Measurements from ENCODE around the gene TPPP3. TPM values are rescaled to one million over a fixed set of nuclear protein-coding genes. Genes with fewer than 3 reads are reported as not detected.

TPPP3 gene
- total RNA-seq, 1 experiment from 2014 or later = 0.95 TPM

- DNase-seq (ENCODE audit: low read depth, low spot score) (no peak), ATAC-seq (no peak)
- no TSS peak for BruUV-seq (replicated peaks)
- Histone ChIP-seq H3K27ac (ENCODE audit: low read length) (no peak overlapping the region), H3K27me3 (ENCODE audit: control insufficient read depth, insufficient read depth, low read length) (no peaks in the 10 kb centered on the region), H3K4me1 (ENCODE audit: control insufficient read depth, insufficient read depth, low read length) (no peaks in the 10 kb centered on the region), H3K36me3 (ENCODE audit: control insufficient read depth, insufficient read depth, low read length) (no peaks in the 10 kb centered on the region), H3K9me3 (ENCODE audit: control insufficient read depth, insufficient read depth, low read depth, low read length) (no peaks in the 10 kb centered on the region), H3K4me3 (ENCODE audit: low read depth in 2 of 2, low read length in 2 of 2) (no peak overlapping the region)
- POLR2A ChIA-PET = no interaction called here
- in situ Hi-C loops (cut with HindIII; ENCODE audit: low pct_unique_long_range_greater_than_20kb, low sequenced_read_pairs) (no loop called here), intact Hi-C loops (cut with micrococcal nuclease; ENCODE audit: unreplicated experiment) (no loop called here)
- TF ChIP-seq REST (IDR thresholded peaks at IDR 0.05; ENCODE audit: insufficient read depth in 1 of 2, low read depth in 2 of 2, low read length in 1 of 2) = no peak
- TF ChIP-seq CTCF (IDR thresholded peaks at IDR 0.05) = no peak
- TF ChIP-seq POLR2AphosphoS5 (IDR thresholded peaks at IDR 0.05; ENCODE audit: low read depth, low read length) = no peak
- TF ChIP-seq SIN3A (IDR thresholded peaks at IDR 0.05; ENCODE audit: borderline replicate concordance, insufficient read depth, low read depth, low read length) = no peak
- no peak for TF ChIP-seq TCF7L2 (IDR thresholded peaks at IDR 0.05; ENCODE audit: low read depth, low read length)
- CTCF ChIA-PET = no interaction called here
These were observed 22.6 kb downstream of the TPPP3 start for GRCh38 chr16:67370661-67371060.

GRCh38 chr16:67364600-67365235, 28.6 kb downstream of the TPPP3 start:
- Histone ChIP-seq H3K4me1 (ENCODE audit: control insufficient read depth, insufficient read depth, low read length) (no peaks in the 10 kb centered on the region), H3K36me3 (ENCODE audit: control insufficient read depth, insufficient read depth, low read length) (no peaks in the 10 kb centered on the region), H3K9me3 (ENCODE audit: control insufficient read depth, insufficient read depth, low read depth, low read length) (no peaks in the 10 kb centered on the region), H3K27ac (ENCODE audit: low read length) (no peak overlapping the region), H3K27me3 (ENCODE audit: control insufficient read depth, insufficient read depth, low read length) (no peaks in the 10 kb centered on the region), H3K4me3 (ENCODE audit: low read depth in 2 of 2, low read length in 2 of 2) (no peak overlapping the region)
- no TSS peak for BruUV-seq (replicated peaks)
- POLR2A ChIA-PET = no interaction called here
- ATAC-seq = no peak
- CTCF ChIA-PET = no interaction called here
- in situ Hi-C loops (cut with HindIII; ENCODE audit: low pct_unique_long_range_greater_than_20kb, low sequenced_read_pairs) (no loop called here), intact Hi-C loops (cut with micrococcal nuclease; ENCODE audit: unreplicated experiment) (no loop called here)
- DNase-seq (ENCODE audit: low read depth, low spot score) = no peak
- TF ChIP-seq CTCF (IDR thresholded peaks at IDR 0.05) (no peak), REST (IDR thresholded peaks at IDR 0.05; ENCODE audit: insufficient read depth in 1 of 2, low read depth in 2 of 2, low read length in 1 of 2) (no peak), SIN3A (IDR thresholded peaks at IDR 0.05; ENCODE audit: borderline replicate concordance, insufficient read depth, low read depth, low read length) (no peak), POLR2AphosphoS5 (IDR thresholded peaks at IDR 0.05; ENCODE audit: low read depth, low read length) (no peak), TCF7L2 (IDR thresholded peaks at IDR 0.05; ENCODE audit: low read depth, low read length) (no peak)
